MM.1S (cell line): Measurements from ENCODE around the gene FHL1.

Experiments used
- CTCF ChIP-seq: fragments of 300-600 bp; sonication (generic); IDR thresholded peaks from 2 replicates; pipeline ENCODE4 v1.5.1; 2016; ENCODE audit warnings: antibody characterized with exemption, low read length, mixed read lengths
- EZH2 ChIP-seq: fragments of 300-600 bp; sonication (generic); optimal IDR thresholded peaks from 2 replicates; pipeline ENCODE3; 2017; ENCODE audit warnings: low read depth, mild to moderate bottlenecking, antibody characterized with exemption, low read length, mixed read lengths
- EZH2phosphoT487 ChIP-seq: fragments of 300-600 bp; sonication (generic); IDR thresholded peaks from 2 replicates; pipeline ENCODE4 v1.6.1; 2018; ENCODE audit warnings: antibody characterized with exemption, low read length

DNA sequence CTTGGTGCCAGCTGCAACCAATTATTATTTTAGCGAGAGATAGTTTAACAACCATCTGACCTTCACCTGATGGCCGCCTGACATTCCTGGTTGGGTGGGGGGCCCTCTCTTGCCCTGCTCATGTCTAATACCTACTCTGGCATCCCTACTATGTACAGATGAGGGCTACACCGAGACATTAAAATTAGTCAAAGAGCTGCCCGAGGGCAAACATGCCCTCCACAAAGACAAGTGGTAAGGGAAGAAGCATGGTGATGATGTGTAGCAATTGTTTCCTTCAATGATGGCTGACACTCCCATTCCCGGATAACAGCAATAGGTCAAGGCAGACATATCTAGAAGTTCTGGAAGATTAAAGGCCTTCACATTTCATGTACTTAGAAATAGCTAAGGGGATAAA lies 54.3 kb downstream of the FHL1 start:
- TF ChIP-seq CTCF, result no peak
- TF ChIP-seq EZH2, result no peak
- no peak for TF ChIP-seq EZH2phosphoT487
